ENCODE results near the gene EXOC4. TPM values are rescaled to one million over a fixed set of nuclear protein-coding genes. Genes with fewer than 3 reads are reported as not detected.

The EXOC4 gene
- total RNA-seq, 1 donor from 2014 or later: 94.0 TPM

- no peak for TF ChIP-seq CTCF (IDR thresholded peaks at IDR 0.05; ENCODE audit: unreplicated experiment)
- H3K4me3 Mint-ChIP-seq (ENCODE audit: unreplicated experiment): no peak overlapping the region
- no peak overlapping the region for H3K27ac Mint-ChIP-seq (ENCODE audit: unreplicated experiment)
- no peaks in the 10 kb centered on the region for H3K36me3 Mint-ChIP-seq (ENCODE audit: low read depth, unreplicated experiment)
- H3K27me3 Mint-ChIP-seq (ENCODE audit: unreplicated experiment): no peaks in the 10 kb centered on the region
- H3K4me1 Mint-ChIP-seq (ENCODE audit: unreplicated experiment): peaks cover 9% of the 10 kb centered on the region
- no peaks in the 10 kb centered on the region for H3K9me3 Mint-ChIP-seq (ENCODE audit: unreplicated experiment)
- DNase-seq (ENCODE audit: low spot score): no peak
Observed at GRCh38 chr7:133629701-133630100, 376.8 kb downstream of the EXOC4 start.

- H3K9me3 Mint-ChIP-seq (ENCODE audit: unreplicated experiment): no peaks in the 10 kb centered on the region
- DNase-seq (ENCODE audit: low spot score): no peak
- H3K36me3 Mint-ChIP-seq (ENCODE audit: low read depth, unreplicated experiment): no peaks in the 10 kb centered on the region
- H3K27ac Mint-ChIP-seq (ENCODE audit: unreplicated experiment): no peak overlapping the region
- peaks cover 12% of the 10 kb centered on the region for H3K4me1 Mint-ChIP-seq (ENCODE audit: unreplicated experiment)
- no peak overlapping the region for H3K4me3 Mint-ChIP-seq (ENCODE audit: unreplicated experiment)
- no peaks in the 10 kb centered on the region for H3K27me3 Mint-ChIP-seq (ENCODE audit: unreplicated experiment)
- no peak for TF ChIP-seq CTCF (IDR thresholded peaks at IDR 0.05; ENCODE audit: unreplicated experiment)
Observed at GRCh38 chr7:133633055-133633454, 380.2 kb downstream of the EXOC4 start.

- H3K9me3 Mint-ChIP-seq (ENCODE audit: unreplicated experiment): no peaks in the 10 kb centered on the region
- H3K27me3 Mint-ChIP-seq (ENCODE audit: unreplicated experiment): no peaks in the 10 kb centered on the region
- TF ChIP-seq CTCF (IDR thresholded peaks at IDR 0.05; ENCODE audit: unreplicated experiment): no peak
- no peak overlapping the region for H3K27ac Mint-ChIP-seq (ENCODE audit: unreplicated experiment)
- no peaks in the 10 kb centered on the region for H3K36me3 Mint-ChIP-seq (ENCODE audit: low read depth, unreplicated experiment)
- no peak overlapping the region for H3K4me3 Mint-ChIP-seq (ENCODE audit: unreplicated experiment)
- peaks cover 12% of the 10 kb centered on the region for H3K4me1 Mint-ChIP-seq (ENCODE audit: unreplicated experiment)
- DNase-seq (ENCODE audit: low spot score): no peak
Observed at GRCh38 chr7:133635541-133635940, 382.7 kb downstream of the EXOC4 start.

- H3K4me1 Mint-ChIP-seq (ENCODE audit: unreplicated experiment): peaks cover 6% of the 10 kb centered on the region
- DNase-seq (ENCODE audit: low spot score): no peak
- no peak overlapping the region for H3K27ac Mint-ChIP-seq (ENCODE audit: unreplicated experiment)
- H3K4me3 Mint-ChIP-seq (ENCODE audit: unreplicated experiment): no peak overlapping the region
- H3K36me3 Mint-ChIP-seq (ENCODE audit: low read depth, unreplicated experiment): peaks cover 7% of the 10 kb centered on the region
- H3K9me3 Mint-ChIP-seq (ENCODE audit: unreplicated experiment): no peaks in the 10 kb centered on the region
- TF ChIP-seq CTCF (IDR thresholded peaks at IDR 0.05; ENCODE audit: unreplicated experiment): no peak
- no peaks in the 10 kb centered on the region for H3K27me3 Mint-ChIP-seq (ENCODE audit: unreplicated experiment)
Observed at GRCh38 chr7:133638857-133639256, 386.0 kb downstream of the EXOC4 start.

- no peaks in the 10 kb centered on the region for H3K4me1 Mint-ChIP-seq (ENCODE audit: unreplicated experiment)
- H3K27ac Mint-ChIP-seq (ENCODE audit: unreplicated experiment): no peak overlapping the region
- H3K27me3 Mint-ChIP-seq (ENCODE audit: unreplicated experiment): peaks cover 2% of the 10 kb centered on the region
- H3K36me3 Mint-ChIP-seq (ENCODE audit: low read depth, unreplicated experiment): peaks cover 7% of the 10 kb centered on the region
- TF ChIP-seq CTCF (IDR thresholded peaks at IDR 0.05; ENCODE audit: unreplicated experiment): no peak
- no peak overlapping the region for H3K4me3 Mint-ChIP-seq (ENCODE audit: unreplicated experiment)
- DNase-seq (ENCODE audit: low spot score): no peak
- no peaks in the 10 kb centered on the region for H3K9me3 Mint-ChIP-seq (ENCODE audit: unreplicated experiment)
Observed at GRCh38 chr7:133641436-133641835, 388.6 kb downstream of the EXOC4 start.
